CD4-positive, alpha-beta T cell treated with Interleukin-12 subunit alpha and Interleukin-12 subunit beta, for 1 hour (primary cell): ENCODE measurements around the gene FOXK1.

Experiments used
- DNase-seq: peaks from one replicate; pipeline ENCODE4 v3.0.0-alpha.2; 2020

The FOXK1 gene

GRCh38 chr7:4700577-4701235 lies 18.6 kb downstream of the FOXK1 start:
- no peak for DNase-seq

DNA sequence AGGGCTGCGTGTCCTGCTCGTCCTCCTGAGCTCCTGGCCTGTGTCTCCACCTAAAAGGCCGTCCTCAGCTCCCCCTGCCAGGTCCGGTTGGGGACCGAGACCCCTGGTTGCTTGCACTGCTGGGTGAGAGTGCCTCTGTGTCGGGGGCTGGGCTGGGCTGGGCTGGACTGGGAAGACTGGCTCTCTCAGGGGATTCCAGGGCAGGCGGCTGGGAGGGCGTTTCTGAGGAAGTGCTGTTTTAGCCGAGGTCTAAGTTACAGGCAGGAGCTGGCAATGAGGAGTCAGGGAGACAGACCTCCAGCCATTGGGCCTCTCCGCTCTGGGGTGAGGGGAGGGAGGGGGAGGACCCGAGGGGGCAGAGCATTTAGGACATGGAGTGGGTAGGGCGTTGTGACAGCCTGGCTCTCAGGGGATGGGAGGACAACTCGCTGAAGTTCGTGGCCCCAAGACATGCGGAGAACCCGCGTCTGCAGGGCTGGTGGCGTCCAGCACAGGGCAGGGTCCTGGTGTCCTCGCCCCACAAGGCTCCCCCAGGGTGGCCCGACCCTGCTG lies 20.9 kb downstream of the FOXK1 start:
- DNase-seq, result no peak

DNA sequence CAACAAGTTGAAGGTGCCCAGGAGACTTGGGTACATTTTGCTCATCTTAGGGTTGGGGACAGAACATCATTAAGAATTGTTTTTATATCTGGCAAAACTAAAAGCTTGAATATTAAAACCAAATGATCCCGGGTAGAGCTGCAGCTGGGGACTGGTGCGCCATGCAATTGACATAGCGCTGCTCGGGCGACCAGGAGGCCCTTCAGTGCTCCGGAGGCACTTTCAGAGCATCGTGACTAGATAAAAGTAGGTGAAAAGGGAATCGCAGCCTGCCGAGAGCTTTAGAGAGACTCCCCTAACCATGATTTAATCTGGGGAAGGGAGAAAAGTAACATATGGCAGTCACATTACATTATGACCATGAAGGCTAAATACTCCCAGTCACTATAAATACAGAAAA lies 21.4 kb downstream of the FOXK1 start:
- no peak for DNase-seq

- no peak for DNase-seq
Measured at GRCh38 chr7:4706384-4707216, 24.5 kb downstream of the FOXK1 start.

DNA sequence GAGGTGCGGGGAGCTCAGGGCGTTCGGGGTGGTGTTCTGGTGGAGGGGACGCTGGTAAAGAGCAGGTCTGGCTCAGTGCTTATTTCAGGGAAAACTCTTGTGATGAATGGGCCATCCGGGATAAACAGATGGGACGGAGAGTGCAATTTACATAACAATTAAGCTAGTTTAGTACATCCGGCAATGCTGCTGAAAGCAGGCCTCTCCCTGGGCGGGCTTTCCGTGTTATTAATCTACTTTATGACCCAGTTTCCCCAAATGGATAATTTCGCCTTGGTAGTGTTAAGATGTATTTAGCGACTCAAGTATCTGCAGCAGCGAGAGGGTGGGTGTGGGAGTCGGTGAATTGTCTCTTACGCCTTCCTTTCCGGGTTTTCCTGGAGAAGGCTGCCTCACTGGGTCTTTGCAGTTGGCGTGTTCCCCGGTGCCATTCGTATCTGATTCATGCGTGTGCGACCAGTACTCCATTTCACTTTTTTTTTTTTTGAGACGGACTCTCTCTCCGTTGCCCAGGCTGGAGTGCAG lies 25.2 kb downstream of the FOXK1 start:
- DNase-seq, result no peak

GRCh38 chr7:4707980-4708411 lies 25.9 kb downstream of the FOXK1 start:
- no peak for DNase-seq

DNA sequence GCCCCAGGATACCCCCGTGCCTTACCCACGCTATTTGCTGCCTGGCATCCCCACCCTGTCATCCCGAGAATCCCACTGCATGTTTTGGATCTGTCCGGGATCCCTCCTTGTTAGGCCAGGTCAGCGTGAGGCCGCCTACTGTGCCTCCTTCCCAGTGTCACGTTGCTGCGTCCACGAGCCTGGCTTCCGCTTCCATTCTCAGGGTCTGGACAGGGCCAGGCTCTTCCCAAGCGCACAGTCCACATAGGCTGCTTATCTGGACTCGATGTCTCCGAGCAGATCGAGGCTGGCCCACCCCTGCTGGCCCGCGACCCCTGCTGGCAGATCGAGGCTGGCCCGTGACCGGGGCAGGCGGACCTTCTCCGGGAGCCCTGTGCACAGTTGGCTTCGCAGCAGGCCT lies 27.1 kb downstream of the FOXK1 start:
- no peak for DNase-seq

DNA sequence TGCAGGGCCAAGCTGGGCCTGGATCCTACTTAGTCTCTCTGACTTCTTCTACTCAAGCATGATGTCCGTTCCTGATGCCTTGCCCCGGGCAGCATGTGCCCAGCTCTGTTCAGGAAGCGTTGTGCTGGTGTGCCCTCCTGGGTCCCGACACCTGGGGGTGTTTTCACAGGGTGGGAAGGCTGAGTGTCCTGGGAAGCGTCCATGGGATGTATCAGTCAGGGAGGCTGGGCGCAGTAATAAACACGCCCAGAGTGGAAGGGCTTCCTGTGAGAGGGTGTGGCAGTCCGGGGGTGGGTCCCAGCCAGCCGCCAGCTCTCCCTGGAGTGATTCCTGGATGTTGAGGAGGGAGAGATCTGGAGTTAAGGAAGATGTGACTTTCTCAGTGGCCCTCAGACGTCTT lies 29.0 kb downstream of the FOXK1 start:
- no peak for DNase-seq

GRCh38 chr7:4711634-4712033 lies 29.5 kb downstream of the FOXK1 start:
- DNase-seq, result no peak

DNA sequence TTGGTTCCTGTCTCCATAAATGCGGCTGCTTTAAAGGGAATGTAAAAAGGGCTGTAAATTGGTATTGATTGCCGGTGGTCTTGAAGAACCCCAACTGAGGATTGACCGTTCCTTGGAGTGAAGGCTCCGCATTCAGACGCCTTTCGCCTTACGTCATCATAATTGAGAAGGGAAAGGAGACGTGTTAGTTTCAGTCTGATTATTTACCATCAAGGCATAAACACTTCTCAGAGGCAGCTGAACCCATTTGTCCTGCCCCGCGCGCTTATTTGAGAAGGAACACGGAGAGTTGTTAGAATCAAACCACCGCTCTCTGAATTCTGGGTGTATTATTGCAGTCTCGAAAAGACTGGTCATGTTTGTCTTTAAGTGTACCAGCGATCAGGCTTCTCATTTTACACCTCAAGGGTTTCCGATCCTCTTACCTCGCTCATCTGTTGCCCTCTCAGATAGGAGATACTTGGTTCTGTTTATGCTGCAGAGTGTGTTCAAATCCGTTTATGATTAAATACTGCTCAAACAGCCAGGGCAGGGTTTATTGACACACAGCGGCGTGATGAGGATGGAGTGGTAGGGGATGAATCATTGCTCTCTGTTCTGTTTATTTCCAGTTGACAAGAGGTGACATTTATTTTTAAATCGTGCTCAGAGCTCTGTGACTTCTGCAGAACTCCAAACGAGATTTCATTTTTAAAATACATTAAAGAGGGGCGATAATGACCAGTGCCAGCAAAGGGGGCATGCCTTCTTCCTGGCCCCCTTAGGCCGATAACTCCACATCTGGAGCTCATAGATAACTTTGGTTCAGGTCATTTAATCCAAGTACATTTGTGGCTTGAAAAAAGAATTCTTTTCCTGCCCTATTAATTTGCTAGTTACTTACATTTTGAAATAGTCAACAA lies 30.4 kb downstream of the FOXK1 start:
- DNase-seq, result no peak

DNA sequence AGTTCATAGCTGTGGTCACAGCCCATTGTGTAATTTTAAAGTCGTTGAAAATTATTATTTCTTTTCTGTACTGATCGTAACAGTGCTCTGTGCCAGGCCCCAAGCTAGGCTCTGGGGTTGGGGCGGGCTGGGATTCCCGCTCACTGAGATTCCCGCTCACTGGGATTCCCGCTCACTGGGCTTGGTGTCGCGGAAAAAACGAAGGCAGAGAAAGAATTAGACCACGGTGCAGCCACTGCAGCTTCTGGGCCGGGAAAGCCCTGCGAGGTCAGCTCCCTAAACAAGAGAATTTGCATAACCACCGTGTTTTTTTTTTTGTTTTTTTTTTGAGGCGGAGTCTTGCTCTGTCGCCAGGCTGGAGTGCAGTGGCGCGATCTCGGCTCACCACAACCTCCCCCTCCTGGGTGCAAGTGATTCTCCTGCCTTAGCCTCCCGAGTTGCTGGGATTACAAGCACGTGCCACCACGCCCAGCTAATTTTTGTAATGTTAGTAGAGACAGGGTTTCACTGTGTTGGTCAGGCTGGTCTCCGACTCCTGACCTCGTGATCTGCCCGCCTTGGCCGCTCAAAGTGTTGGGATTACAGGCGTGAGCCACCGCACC lies 31.2 kb downstream of the FOXK1 start:
- DNase-seq, result no peak

DNA sequence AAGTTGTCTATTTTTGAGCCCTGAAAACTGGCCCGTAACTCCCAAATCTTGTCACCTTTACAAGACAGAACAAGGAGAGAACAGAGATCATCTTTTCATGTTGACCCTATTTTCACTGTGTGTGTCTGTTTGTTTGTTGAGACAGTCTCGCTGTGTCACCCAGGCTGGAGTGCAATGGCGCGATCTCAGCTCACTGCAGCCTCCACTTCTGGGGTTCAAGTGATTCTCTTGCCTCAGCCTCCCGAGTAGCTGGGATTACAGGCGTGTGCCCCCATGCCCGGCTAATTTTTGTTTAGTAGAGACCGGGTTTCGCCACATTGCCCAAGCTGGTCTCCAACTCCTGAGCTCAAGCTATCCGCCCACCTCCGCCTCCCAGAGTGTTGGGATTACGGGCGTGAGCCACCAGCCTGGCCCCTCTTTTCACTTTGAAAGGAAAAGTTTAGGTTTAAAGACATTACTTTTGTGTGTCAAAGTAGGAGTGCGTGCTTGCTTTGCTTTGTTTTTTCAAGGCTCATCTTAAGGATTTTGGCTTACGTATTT lies 32.1 kb downstream of the FOXK1 start:
- no peak for DNase-seq

DNA sequence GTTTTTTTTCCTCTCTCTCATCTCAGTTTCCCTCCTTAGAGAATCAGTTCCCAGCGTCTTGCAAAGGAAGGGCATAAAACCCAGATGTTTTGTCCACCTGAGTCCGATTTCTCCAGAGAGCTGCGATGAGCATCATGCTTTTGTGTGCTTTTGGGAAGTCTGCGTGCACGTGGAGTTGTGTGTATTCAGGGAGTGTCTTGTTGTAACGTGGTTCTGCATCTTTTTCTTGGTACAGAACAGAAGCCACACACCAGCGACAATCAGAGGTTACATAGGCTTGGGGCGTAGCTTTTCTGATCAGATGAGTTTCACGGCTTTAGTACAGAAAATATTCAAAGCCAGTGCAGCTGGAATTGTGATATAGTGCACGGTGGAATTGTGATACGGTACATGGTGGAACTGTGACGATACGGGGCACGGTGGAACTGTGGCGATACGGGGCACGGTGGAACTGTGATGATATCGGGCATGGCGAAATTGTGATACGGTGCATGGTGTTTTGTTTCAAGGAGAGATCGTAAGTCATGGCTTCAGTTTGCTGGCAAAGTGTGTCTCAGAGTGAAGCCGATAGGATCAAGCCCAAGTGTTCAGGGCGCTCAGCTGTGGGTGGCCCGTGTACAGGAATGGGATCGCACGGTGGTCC lies 32.8 kb downstream of the FOXK1 start:
- no peak for DNase-seq

- DNase-seq, result no peak
Measured at GRCh38 chr7:4715410-4715776, 33.3 kb downstream of the FOXK1 start.

- DNase-seq, result no peak
Measured at GRCh38 chr7:4716946-4717795, 35.1 kb downstream of the FOXK1 start.

GRCh38 chr7:4718075-4718474 lies 36.0 kb downstream of the FOXK1 start:
- DNase-seq, result no peak

GRCh38 chr7:4720225-4720624 lies 38.1 kb downstream of the FOXK1 start:
- DNase-seq, result no peak

DNA sequence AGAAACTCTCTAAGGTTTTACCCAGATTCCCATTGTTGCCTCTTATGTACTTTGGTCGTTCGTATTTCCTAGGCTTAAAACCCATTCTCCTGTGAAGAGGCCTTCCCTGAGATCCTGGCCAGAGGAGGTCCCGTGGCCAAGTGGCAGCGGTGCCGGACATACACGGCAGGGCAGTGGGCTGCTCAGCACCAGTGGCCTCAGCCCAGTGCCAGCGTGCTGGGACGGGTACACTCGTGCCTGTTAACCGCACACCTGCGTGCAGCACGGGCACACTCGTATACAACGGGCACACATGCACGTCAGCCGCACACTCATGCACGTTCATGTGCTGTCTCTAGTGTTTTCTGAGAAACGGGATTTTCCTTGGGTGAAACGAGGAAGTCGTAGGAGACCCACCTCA lies 40.2 kb downstream of the FOXK1 start:
- no peak for DNase-seq

DNA sequence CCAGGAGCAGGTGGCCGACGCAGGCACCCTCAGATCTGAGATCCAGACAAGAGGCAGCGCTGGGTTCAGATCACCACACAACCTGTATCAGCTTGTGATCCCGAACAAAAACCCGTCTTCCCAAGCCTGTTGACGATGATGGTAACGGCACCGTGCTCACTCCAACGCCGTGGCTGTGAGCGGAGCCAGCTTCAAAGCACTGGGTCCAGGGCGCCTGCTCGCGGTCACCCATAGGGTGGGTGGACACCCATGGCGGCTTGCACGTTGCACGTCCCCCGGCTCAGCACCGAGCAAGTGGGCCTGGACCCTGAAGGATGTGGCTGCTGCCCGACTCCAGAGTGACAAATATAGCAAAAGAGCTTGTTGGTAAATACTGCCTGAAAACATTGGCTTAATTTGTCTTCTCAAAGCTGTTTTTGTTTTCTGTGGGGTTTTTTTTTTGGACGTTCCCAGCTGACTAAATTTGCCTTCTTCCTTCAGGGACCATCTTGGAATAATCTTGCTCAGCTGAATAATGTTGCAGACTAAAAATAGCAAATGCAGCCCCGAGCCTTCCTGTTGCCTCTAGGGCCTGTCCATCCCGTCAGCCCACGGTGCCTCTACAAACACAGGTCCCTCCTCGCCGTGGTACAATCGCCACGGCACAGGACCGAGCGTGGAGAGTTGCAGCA lies 41.0 kb downstream of the FOXK1 start:
- no peak for DNase-seq

DNA sequence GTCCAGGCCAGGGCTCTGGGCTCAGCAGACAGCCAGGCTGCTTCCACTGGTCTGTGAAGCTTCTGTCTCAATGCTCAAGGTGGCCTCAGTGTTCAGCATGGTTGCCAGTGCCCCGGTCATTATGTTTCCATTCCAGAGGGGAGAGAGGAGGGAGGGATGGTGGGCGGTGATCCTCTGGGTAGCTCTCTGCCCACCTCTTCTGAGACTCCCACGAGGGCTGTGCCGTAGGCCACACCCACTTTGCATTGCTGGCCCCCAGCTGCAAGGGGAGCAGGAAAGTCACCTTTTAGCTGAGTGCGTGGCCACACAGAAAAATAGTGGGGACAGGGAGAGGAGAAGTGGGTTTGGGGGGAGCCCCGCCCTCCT lies 42.5 kb downstream of the FOXK1 start:
- DNase-seq, result no peak
